NB4 (cell line): ENCODE results near the gene GALNT2.

Source experiments
- DNase-seq: peaks from one replicate; pipeline ENCODE4 v3.0.0; 2010; ENCODE audit warnings: low read depth
- H3K4me3 ChIP-seq: one replicate; pipeline ENCODE4 v1.5.1; 2011; ENCODE audit warnings: mild to moderate bottlenecking, low read depth, low read length, moderate library complexity
- CTCF ChIP-seq: IDR thresholded peaks from one replicate; pipeline ENCODE4 v1.5.1; 2012; ENCODE audit warnings: low read depth, low read length
- MAX ChIP-seq: IDR thresholded peaks from 2 replicates; pipeline ENCODE4 v1.6.1; 2011; ENCODE audit warnings: low read depth, low read length
- MYC ChIP-seq: IDR thresholded peaks from 2 replicates; pipeline ENCODE4 v1.6.1; 2011; ENCODE audit warnings: low read depth, low read length
- POLR2A ChIP-seq: IDR thresholded peaks from 2 replicates; pipeline ENCODE4 v1.6.1; 2011; ENCODE audit warnings: mild to moderate bottlenecking; ENCODE audit not compliant: insufficient read length; ENCODE audit errors: extremely low read depth

The GALNT2 gene

GRCh38 chr1:230185076-230186001 lies 118.3 kb downstream of the GALNT2 start:
- no peak for TF ChIP-seq POLR2A
- TF ChIP-seq MAX, result no peak
- no peak overlapping the region for H3K4me3 ChIP-seq
- no peak for DNase-seq

GRCh38 chr1:230186003-230186863 lies 119.2 kb downstream of the GALNT2 start:
- DNase-seq, result no peak
- no peak overlapping the region for H3K4me3 ChIP-seq
- TF ChIP-seq MYC (no peak), CTCF (no peak)

GRCh38 chr1:230186874-230187273 lies 119.8 kb downstream of the GALNT2 start:
- DNase-seq, result no peak
- H3K4me3 ChIP-seq, result no peak overlapping the region
- no peak for TF ChIP-seq CTCF
- TF ChIP-seq POLR2A, result no peak
- TF ChIP-seq MAX, result no peak
- no peak for TF ChIP-seq MYC

GRCh38 chr1:230187290-230187689 lies 120.3 kb downstream of the GALNT2 start:
- no peak for DNase-seq
- H3K4me3 ChIP-seq, result no peak overlapping the region

GRCh38 chr1:230188826-230189225 lies 121.8 kb downstream of the GALNT2 start:
- no peak for DNase-seq
- H3K4me3 ChIP-seq, result no peak overlapping the region
- TF ChIP-seq CTCF (no peak), MAX (no peak), POLR2A (no peak), MYC (no peak)

More at GRCh38 chr1:230187290-230187689, 120.3 kb downstream of the GALNT2 start:
- TF ChIP-seq POLR2A (no peak), MAX (no peak)

GRCh38 chr1:230189341-230189740 lies 122.3 kb downstream of the GALNT2 start:
- no peak for DNase-seq
- TF ChIP-seq POLR2A, result no peak
- TF ChIP-seq CTCF, result no peak
- no peak for TF ChIP-seq MAX
- TF ChIP-seq MYC, result no peak
- no peak overlapping the region for H3K4me3 ChIP-seq
